GM19328 (cell line): ENCODE measurements around the gene B3GALT5.

Experiments used
- ATAC-seq: cut with Tn5 transposase; IDR thresholded peaks from one replicate; pipeline ENCODE4 v1.9.1; 2021; ENCODE audit warnings: mild to moderate bottlenecking, moderate library complexity; ENCODE audit not compliant: unreplicated experiment

The B3GALT5 gene

DNA sequence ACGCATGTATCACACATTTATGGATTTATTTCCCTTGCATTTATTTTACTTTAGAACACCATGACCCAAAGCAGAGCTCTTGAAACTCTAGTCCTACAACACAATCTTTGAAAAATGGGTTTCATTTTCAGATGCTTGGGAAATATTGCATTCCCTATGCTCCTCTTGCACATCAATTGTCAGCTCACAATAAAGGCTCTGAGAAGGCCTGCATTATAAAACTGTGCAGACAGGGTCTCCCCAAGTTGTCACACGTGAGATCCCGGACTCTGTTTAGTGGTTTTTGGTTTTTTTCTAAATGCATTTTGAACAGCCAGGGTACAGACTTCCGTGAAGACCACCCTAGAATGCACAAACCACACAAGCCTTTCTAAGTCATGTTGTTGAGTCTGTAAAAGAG lies 9.9 kb upstream of the B3GALT5 start:
- no peak for ATAC-seq

DNA sequence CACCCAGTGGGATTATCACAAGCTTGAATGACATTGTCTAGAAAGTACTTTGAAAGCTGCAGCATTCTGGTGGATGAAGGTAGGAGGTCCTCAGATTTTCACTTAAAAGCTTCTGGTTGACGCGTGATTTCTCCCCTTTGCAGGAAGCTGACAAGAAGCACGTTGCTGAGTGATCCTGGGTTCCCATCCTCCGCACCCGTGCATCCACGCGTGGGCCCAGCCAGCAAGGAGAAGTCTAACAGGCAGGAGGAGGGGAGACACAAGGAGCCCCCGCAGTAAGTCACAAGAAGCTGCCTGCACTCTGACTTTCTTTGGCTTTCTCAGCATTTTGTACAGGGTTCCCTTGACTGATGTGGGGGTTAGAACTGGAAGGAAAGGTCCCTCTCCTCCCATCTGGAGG lies 7.8 kb upstream of the B3GALT5 start:
- ATAC-seq = no peak

DNA sequence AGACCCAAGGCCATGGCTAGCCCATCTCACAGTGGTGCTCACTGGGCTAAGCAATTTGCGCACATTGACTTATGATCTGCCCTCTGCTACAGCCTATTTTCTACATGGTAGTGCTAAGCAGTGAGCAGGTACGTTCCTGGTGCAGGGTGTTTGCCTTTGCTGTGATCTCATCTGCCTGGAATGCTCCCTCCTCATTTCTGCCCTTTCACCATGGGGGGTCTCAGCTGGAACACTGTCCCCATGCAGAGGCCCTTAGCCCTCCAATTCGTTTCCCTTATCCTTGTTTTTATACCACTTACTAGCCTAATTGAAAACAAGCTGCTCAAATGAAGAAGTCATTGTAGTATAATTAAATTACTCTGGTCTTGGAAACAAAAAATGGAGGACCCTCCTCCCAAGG lies 2.0 kb upstream of the B3GALT5 start:
- no peak for ATAC-seq

DNA sequence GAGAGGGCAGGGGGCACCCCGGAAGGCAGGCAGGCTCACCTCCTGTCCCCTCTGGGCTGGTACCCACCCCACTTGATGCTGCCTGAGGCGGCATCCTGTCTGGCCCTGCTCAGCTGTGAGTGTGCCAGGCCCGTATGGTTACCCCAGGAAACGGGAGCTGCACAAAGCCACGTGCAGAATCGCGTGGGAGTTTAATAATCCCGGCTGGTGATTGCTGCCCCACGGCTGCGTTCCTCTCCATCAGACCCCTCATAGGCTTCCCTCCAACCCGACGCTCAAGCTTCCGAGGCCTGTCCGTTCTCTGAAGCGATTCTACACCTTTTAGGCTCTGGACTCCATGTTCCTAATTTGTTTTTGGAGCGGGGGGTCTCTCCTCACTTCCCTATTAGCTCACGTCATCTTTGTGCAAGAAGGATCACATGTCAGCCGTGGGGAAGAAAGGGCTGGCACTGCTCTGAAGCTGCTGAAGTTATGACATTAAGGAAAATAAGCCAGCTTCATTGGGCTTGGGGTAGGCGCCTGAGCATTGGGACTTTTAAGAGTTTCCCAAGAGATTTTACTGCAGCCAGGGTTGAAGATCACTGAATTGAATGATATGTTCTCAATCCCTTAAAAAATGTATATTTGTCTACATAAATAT lies 1.1 kb upstream of the B3GALT5 start:
- ATAC-seq = no peak

DNA sequence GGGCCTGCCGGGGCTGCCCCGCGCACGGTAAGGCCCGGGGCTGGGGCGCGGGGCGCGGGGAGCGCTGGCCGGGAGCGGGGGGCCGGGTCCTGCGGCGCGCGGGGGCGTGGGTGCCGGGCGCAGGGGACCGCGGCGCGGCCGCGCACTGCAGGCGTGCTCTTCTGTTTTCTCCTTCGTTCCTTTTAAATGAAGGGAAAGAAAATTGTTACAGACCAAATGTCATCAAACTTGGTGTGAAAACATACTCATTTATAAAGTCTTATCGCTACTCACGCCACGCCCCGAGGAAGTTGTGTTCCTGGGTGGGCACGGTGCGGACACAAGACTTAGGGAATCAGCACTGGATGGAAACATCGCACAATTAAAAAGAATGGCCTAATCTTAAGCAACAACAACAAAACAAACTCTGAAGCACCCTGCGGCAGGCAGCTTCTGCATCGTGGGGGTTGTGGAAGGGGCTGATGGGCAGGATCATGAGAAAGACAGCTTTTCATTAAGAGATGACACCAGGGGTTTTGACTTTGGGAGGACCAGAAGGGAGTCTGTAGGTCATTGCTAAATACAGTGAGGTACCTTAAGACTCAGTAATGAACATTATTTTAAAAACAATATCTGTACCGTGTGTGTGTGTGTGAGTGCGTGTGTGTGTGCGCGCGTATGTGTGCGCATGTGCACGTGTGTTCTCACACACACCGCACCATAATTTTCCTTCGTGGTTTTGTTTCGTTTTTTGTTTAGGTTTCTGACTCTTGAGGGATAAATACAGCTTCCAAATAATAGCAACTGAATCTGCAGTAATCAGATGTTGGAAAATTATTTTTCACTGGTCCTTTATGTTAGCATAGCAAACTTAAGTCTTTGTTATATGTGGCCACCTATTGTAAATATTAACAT lies 548 bp downstream of the B3GALT5 start:
- no peak for ATAC-seq

DNA sequence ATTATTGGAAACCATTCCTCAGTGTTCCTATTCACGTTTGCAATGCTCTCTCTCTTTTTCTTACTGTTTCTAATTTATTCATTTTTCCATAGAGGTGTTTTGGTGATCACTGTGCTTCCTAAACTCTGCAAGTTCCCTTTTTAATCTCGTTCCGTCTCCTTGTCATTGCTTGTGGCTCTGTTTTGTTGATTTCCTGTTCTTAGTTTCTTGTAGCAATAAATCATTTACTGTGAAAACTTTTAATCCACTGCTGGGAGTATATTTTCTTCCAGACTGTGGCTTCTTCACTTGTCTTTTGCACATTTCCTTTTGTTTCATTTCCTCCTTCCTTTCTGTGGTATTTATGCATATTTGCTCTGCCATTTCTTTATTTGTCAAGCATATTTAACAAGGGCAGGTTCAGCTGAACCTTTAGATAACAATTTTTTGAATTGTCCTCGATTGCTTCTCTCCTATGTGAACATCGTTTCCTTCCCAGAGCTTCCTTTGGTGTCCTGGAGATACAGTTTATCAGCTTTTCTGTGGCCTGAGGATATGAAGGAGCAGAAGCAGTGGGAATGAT lies 3.6 kb downstream of the B3GALT5 start:
- ATAC-seq = no peak

DNA sequence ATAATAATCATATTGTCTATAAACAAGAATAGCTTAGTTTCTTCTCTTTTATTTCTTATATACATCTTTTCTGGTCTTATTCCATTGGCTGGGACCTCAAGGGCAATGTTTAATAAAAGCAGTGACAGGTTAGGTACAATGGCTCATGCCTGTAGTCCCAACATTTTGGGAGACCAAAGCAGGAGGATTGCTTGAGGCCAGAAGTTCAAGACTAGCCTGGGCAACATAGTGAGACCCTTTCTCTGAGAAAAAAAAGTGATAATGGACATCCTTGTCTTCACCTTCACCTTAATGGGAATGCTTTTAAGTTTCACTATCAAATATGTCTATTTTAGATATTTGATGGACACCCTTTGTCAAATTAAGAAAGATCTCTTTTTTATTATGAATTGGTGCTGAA lies 8.1 kb downstream of the B3GALT5 start:
- no peak for ATAC-seq

DNA sequence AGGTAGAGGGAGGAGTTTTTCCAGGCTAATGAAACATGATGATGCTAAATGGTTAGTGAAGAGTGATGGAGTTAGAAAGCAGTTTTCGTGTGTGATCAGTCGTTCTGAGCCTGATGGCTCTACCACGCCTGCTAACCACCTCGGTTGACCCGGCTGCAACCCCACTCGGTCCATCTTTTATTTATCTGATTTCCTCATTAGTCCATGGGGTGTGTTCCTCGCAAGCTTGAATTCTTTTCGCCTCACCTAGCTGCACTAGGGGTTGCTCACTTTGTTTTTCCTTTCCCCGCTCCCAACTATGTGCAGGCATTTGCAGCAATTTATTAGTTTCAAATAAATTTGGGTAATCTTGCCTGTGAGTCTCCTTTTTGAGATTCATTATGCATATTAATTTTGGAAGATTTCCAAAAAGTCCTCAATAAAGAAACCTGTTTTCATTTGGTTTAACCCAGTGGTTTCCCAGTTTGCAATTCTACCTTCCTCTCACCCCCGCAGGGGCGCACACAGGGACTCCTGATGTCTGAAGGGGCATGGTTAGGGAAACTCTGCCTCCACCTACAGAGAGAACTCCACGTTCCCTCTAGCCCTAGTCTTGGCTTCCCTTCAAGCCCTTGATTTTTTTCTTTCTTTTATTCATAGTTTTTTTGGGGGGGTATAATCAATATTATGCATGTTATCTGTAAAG lies 12.6 kb downstream of the B3GALT5 start:
- ATAC-seq = no peak

DNA sequence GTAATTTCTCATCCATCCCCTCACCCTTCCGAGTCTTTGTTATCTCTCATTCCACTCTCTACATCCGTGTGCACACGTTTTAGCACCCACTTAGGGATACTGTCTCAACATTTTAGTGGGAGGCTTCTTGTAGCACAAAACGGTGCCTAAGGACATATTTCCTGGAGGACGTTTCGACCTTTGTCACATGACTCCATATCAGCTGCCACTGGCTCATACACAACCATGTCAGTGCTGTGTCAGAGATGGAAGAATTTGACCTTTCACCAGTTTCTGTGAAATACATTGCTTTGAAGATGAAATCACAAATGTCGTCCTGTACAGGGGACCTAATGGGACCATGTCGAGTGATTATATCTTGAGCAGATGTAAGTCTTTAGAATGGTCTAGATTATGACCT lies 15.6 kb downstream of the B3GALT5 start:
- no peak for ATAC-seq

DNA sequence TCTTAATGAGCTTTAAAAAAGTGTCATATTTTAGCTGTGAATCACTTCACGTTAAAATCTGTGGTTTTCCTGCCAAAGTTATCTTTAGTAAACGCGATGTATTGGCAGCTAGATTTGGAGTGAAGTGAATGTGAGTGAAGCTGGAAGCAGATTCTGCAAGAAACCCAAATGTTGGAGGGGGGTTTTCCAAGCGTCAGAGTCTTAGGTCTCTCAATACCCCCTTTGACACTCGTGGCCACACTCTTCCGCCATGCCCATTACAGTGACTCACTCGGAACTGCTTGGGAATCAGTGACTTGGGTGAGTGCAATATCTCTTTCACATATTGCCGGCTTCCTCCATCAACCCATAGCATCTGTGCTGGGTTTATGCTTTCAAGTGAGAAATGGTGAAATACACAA lies 17.5 kb downstream of the B3GALT5 start:
- no peak for ATAC-seq

DNA sequence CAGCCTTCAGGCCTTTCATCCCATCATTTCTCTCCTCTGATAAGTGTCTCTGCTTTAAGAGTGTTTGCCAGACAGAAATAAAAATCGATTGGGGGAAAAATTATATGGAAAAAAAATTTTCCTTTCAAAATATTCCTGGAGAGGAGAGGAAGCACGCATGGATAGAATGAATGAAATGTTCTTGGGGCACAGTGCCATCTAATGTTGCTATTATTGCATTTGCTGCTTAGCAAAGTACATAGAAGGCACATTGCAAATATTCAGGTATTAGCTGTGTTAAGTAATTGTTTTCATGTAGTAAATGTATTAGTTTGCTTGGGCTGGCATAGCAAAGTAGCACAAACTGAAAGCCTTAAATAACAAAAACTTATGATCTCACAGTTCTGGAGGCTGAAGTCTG lies 18.1 kb downstream of the B3GALT5 start:
- no peak for ATAC-seq

DNA sequence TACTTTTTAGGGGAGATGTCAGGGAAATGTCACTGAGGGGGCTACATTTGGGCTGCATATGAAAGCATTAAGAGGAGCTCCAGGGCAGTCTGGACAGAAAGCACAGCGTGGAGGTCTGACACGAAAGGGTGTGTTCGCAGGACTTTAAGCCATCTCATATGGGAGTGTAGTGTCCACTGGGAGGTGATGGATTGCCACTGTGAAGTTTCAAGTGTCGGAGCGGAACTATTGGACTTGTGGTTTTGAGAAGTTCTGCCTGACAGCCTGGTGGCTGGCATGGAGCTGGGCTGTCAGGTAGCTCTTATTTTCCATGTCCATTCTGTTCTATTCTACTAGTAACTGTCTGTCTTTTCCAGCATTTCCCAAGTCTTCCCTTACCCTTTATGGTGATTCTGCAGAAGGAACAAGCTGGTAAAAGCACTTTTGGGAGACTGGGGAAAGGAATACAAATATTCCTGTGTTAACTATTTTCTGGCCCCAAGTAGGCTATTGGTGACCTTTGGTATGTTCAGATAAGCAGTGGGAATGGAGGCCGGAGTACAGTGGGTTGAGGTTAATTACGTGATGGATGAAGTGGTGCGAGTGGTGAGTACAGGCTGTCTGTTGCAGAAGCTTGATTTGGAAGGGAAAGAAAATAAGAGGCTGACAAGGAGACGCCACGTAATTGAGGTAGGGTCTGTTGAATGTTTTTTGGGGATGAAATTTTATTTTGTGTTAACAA lies 19.3 kb downstream of the B3GALT5 start:
- no peak for ATAC-seq

DNA sequence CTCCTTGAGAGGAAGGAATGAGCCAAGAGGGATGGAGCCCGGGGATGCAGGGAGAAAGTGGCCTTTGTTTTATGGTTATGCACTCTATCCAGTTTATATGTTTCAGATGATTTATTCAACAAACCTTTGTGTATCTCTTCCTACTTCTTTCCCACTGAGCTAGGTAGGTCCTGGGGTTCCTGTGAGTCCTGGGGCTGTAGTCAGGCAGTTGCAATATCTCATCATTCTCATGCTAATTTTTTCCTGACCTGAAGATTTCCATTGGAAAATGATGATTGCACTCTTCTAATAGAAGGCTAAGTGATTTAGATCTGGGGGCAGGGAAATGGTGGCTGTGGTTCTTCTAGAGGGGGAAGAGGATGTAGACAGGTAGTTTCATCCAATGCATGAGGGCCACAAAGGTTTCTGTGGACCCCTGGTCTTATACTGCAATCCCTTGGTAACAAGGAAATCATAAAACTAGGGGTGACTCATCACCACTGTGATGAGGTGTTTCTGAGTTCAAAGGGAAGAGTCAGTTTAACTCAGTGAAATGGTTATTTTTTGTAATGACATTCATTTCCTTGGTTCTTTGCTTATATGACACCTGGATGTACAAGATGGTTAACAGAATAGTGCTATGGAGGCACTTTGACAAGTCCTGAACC lies 20.2 kb downstream of the B3GALT5 start:
- ATAC-seq = no peak

DNA sequence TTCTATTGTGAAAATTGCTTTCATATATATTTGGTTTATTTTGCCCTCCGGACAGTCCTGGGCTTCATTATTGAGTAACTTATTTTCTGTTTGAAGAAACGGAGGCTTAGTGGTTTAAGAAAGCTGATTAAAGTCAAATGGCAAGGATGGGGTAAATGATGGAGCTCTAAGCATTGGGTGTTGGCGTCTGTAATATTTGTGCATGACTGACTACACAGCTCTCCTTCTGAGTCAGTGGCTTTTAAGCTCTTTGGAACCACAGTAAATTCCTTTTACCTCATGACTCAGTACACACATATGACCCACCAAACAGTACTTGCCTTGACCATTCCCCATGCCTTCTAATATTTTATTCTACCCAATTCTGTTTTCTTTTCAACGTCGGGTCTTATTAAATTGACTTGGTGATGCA lies 21.0 kb downstream of the B3GALT5 start:
- no peak for ATAC-seq

DNA sequence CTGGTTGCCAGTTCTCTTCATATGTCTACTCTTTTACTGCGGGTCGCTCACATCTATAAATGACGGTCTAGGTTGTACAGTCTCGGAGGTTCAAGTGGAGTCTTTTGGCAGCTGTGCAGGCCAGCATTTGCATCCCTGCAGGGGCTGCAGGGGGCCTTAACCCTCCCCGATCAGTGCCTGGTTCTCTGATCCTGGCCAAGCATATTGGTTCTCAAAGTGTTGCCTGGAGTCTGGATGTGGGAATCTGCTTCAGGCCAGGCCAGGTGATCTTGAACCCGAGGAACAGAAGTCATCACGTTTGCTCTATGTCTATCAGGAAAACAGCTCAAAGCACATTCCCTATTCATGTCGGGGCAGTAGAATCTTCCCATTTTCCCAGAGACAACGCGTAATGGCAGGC lies 21.8 kb downstream of the B3GALT5 start:
- ATAC-seq = no peak

DNA sequence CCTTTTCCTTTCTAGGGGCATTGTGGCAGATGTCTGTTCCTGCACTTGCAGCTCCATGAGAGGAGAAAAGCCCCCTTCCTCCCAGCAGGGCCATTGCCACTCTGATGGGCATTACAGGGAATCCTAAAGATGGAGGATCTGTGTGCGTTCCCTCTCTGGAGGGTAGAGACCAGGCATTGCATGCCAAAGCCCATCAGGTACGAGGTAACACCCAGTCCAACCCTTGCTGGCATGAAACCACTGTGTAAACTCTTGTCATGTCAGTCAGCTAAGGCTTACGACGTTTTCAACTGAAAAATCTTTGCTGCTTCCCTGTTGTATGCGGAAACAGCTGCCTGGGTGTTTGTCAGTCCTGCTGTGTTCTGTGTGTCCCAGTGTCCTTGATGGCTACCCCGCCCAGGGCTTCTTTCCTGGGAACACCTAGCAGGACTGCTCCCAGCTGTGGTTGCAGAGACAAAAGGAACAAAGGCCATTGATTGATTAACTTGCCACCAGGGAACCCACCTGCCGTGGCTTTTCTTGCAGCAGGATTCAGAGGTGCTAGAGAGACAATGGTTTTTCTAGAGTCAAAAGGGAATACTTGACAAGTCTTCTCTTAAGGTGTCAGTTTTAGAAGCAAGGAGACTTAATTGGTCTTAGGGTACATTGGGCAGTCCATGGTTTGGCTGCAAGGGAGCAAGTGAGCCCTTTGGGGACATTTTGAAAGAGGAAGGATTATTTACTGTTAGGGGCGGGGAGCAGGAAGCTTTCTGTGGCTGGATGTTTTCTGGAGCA lies 24.6 kb downstream of the B3GALT5 start:
- ATAC-seq = no peak

DNA sequence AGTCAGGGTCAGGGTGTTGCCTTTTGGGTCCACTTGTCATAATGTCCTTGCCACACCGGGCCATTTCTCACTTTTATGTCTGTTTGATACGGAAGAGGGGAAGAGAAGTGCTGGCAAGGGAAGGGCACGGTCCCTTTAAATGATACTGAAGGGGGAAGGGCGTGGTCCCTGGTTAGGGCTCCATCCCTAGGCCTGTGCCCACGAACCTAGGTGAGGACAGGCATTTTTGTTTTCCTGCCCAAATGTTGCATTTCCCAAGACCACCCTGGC lies 25.2 kb downstream of the B3GALT5 start:
- ATAC-seq = no peak

DNA sequence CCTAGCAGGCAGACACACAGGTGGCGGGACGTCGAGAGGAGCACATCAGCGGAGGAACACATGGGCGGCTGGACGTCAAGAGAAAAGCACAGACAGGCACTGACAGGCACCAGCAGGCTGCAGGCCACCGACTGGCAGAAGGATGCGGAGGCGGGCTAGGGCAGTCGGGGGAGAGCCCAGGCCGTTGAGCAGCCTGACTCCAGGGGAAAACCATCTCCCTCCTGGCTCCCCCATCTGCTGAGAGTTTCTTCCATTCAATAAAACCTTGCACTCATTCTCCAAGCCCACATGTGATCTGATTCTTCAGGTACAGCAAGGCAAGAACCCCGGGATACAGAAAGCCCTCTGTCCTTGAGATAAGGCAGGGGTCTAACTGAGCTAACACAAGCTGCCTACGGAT lies 25.5 kb downstream of the B3GALT5 start:
- ATAC-seq = no peak

DNA sequence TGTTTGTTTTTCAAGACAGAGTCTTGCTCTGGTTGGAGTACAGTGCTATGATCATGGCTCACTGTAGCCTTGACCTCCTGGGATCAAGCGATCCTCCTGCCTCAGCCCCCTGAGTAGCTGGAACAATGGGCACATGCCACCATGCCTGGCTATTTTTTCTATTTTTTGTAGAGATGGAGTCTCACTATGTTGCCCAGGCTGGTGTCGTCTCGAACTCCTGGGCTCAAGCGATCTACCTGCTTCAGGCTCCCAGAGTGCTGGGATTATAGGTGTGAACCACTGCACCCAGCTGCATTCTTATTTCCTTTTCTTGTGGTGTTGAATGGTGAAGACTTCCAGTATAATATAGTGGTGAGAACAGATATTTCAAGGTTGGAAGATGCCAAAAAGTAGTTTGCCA lies 28.0 kb downstream of the B3GALT5 start:
- no peak for ATAC-seq

DNA sequence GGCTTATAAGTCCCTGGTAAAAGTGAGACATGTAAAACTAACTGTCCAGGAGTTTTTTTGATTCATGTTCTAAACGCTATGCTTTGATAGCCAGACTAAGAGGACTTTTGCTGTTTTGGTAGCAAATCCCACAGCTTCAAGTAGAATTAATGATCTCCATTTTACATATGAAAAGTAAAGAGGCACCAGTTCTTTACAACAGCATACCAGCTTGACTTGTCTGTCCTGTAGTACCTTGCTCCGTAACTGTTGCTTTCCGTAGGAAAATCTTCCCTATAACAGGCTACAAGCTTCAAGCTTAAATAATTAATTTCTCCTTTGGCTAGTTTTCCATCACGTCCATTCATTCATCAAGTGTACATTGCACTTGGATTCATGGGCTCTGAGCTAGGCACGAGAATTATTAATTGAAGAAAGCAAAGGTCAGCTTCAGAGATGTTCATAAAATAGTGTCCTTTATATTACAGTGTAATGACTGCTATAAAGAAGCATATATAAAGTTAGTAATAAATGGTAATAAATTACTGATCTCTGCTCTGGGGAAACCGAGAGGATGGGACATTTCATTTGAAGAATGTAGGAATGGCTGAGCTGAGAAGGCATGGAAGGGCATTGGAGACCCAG lies 29.2 kb downstream of the B3GALT5 start:
- no peak for ATAC-seq
